MG63 (cell line): ENCODE measurements around the gene LONRF2. TPM values are rescaled to one million over a fixed set of nuclear protein-coding genes. Genes with fewer than 3 reads are reported as not detected.
A peak's percentile ranks its signal among the peaks of the same experiment; 100 is the strongest.

ENCODE experiments used
- DNase-seq: peaks from one replicate; pipeline ENCODE4 v3.0.0-alpha.2; 2020
- H3K27me3 ChIP-seq: fragments of 250-450 bp; sonication (Bioruptor Pico); 2 replicates; pipeline ENCODE4 v1.5.1; 2020; ENCODE audit warnings: mild to moderate bottlenecking, moderate library complexity
- H3K36me3 ChIP-seq: fragments of 250-450 bp; sonication (Bioruptor Pico); 2 replicates; pipeline ENCODE4 v1.5.1; 2020; ENCODE audit warnings: mild to moderate bottlenecking, moderate library complexity
- H3K4me3 ChIP-seq: fragments of 250-450 bp; sonication (Bioruptor Pico); 2 replicates; pipeline ENCODE4 v1.5.1; 2020; ENCODE audit warnings: mild to moderate bottlenecking, moderate library complexity
- H3K9me3 ChIP-seq: fragments of 250-450 bp; sonication (Bioruptor Pico); 2 replicates; pipeline ENCODE4 v1.5.1; 2020; ENCODE audit warnings: mild to moderate bottlenecking, moderate library complexity
- total RNA-seq: library from RNA; depleted of rRNA; stranded (reverse); fragments of >200 nt; shearing (Covaris generic); gene quantifications from 2 replicates; pipeline ENCODE4 v1.2.3, GENCODE V29; 2014; ENCODE audit warnings: low replicate concordance

LONRF2 gene
- total RNA-seq, 1 experiment from 2014 or later = 1.4 TPM

DNA sequence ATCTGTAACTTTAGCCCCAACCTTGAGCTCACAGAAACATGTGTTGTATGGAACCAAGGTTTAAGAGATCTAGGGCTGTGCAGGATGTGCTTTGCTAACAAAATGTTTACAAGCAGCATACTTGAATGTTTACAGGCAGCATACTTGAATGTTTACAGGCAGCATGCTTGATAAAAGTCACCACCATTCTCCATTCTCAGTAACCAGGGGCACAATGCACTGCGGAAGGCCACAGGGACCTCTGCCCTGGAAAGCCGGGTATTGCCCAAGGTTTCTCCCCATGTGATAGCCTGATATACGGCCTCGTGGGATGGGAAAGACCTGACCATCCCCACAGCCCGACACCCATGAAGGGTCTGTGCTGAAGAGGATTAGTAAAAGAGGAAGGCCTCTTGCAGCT, 52.4 kb downstream of the LONRF2 start:
- Histone ChIP-seq H3K36me3 (no peaks in the 10 kb centered on the region), H3K4me3 (no peak overlapping the region), H3K27me3 (no peaks in the 10 kb centered on the region), H3K9me3 (no peaks in the 10 kb centered on the region; the same call in 1 of the 2 replicates)
- no peak for DNase-seq

DNA sequence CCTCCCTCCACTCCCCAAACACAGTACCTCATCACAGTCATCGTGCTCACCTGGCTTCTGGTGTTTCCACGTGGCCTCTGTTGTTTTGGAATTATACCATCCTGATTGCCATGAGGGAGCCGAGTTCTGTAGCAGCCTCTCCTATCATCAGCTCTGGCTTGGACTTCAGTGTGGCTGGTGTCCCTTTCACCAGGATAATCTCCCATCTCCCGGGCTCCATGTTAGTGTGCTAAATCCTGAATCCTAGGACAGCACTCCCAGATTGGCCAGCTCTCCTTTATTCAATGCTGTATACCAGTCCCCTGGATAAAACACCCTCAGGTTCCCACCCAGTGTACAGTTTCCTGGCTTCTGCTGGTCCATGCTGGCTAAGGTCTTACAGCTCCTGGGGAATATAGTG, 53.3 kb downstream of the LONRF2 start:
- Histone ChIP-seq H3K36me3 (no peaks in the 10 kb centered on the region), H3K4me3 (no peak overlapping the region), H3K9me3 (no peaks in the 10 kb centered on the region; the same call in 1 of the 2 replicates), H3K27me3 (no peaks in the 10 kb centered on the region)
- no peak for DNase-seq

DNA sequence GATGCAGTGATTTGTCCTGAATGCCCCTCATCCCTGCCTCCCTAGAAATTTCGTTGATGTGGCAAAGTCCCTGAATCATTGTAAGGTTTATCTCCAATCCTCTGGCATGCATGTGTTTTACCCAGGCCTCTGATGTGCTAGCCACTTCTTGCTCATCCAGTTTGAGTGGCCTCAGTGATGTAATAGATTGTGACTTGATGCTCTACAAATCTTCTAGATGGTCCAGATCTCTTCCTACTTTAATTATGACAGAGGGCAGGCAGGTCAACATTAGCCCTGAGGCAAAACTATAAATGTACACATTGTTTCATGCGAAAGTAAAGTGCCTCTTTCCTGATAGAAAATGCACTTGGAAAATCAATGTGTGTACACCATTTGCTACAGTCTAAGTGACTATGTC, 54.5 kb downstream of the LONRF2 start:
- no peak overlapping the region for H3K4me3 ChIP-seq
- H3K27me3 ChIP-seq = no peaks in the 10 kb centered on the region
- no peaks in the 10 kb centered on the region for H3K36me3 ChIP-seq
- H3K9me3 ChIP-seq = no peaks in the 10 kb centered on the region; the same call in 1 of the 2 replicates
- no peak for DNase-seq

DNA sequence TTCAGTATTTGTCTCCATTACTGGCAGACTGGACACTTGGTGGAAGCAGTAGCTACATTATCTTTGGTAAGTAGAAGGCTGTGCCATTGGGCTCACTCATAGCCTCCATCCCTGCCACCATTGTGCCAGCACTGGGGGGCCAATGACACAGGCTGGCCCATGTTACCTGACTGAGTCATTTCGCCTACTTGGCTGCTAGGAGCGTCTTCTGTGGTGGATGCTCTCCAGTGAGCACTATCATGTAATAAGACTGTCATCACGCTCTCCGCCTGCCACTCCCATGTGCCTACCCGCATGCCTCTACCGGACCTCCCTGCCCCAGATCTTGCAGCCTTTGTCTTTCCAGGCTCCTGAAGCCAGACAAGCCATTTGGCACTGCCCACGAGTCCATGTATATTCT, 56.2 kb downstream of the LONRF2 start:
- Histone ChIP-seq H3K27me3 (no peaks in the 10 kb centered on the region), H3K36me3 (no peaks in the 10 kb centered on the region), H3K9me3 (no peaks in the 10 kb centered on the region; the same call in 1 of the 2 replicates), H3K4me3 (no peak overlapping the region)
- no peak for DNase-seq

DNA sequence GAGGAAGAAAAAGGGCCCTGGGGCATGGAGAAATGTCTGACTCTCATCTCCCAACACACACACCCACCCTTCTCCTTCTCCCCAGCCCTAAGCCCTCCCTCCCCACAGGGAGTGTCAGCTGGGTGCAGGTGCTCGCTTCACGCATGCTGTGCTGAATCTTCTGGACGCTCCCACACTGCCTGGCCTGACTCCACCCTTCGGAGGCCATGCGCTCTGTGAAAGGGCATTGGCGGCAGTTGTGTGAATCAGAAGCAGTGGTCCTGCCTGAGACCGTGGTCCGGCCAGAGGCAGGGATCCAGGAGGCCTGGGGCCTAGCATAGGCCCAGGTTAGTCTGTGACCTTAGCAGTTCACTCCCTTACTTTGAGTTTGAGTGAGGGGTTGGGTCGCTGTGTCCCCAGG, 57.1 kb downstream of the LONRF2 start:
- Histone ChIP-seq H3K36me3 (no peaks in the 10 kb centered on the region), H3K27me3 (no peaks in the 10 kb centered on the region), H3K4me3 (no peak overlapping the region), H3K9me3 (no peaks in the 10 kb centered on the region)
- DNase-seq = no peak

DNA sequence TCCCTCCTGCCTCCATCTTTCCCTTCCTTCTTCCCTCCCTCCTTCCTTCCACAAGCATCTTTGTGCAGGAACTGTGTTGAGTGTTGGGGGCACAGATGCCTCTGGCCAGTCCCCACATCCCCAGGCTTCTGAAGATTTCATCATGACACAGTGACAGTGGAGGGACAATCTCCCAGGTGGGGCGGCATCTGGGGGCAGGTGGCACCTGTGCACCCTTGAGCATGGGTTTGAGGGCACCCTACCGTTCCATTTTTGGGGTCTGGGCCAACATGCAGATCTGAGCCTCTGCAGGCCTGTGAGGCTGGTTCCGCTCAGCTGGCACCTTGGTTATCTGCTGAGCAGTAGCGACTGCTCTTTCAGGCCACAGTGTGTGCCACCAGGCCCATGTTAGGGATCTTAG, 57.6 kb downstream of the LONRF2 start:
- no peaks in the 10 kb centered on the region for H3K9me3 ChIP-seq
- H3K27me3 ChIP-seq = no peaks in the 10 kb centered on the region

DNA sequence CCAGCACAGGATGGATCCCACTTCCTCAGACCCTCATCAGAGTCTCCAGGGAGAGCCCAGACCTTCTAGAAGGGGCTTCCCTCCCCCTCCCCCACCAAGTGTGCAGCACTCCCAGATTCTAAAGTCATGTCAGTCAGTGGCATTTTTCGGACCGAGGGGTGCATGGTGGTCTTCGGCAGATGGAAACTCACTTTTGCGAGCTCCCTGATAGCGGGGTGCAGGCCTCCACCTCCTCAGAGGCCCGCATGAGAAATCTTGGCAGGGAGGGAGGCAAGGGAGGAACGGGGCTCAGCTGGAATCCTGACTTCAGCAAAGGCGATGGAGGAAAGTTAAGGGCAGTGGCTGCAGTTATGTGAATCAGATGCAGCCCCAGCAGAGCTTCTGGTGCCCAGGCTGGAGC, 58.2 kb downstream of the LONRF2 start:
- no peak overlapping the region for H3K4me3 ChIP-seq
- H3K9me3 ChIP-seq = no peaks in the 10 kb centered on the region
- no peak for DNase-seq
- H3K36me3 ChIP-seq = no peaks in the 10 kb centered on the region
- no peaks in the 10 kb centered on the region for H3K27me3 ChIP-seq

More for the DNA sequence above, 57.6 kb downstream of the LONRF2 start:
- Histone ChIP-seq H3K4me3 (no peak overlapping the region), H3K36me3 (no peaks in the 10 kb centered on the region)
- no peak for DNase-seq

DNA sequence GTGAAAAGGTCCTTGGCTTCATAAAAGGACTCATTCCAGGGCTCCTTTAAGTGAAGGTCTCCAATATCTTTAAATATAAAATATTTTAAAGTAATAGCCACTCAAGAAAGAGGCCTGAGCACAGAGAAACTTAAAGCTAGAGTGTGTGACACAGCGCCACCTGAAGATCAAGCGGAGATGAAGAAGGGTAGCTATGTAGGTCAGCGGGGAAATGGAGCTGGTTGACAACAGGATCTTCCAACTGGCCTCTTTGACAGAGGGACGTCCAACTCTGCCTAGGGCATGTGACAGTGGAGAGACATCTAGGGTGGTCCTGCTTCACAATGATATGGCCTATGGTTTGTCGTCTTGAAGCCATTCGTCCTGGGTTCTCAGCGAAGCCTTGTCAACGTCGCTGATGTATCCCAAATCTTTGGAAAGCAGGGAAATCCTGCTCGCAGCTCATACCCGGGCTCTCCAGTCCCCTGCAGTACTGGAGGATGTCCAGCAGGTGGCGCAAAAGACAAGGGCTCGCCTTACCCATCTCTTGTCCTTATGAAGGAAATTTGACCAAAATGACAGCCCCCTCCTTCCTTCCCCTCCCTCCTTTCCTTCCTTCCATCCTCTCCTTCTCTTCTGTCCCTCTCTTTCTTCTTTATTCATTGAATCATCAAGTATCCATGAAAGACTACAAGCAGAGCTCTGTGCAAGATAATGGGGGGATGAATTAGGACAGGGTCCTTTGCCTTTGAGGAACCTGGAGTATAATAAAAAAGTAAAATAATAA, 59.6 kb downstream of the LONRF2 start:
- H3K4me3 ChIP-seq = no peak overlapping the region
- H3K9me3 ChIP-seq = no peaks in the 10 kb centered on the region
- DNase-seq = peak; percentile 50
- H3K27me3 ChIP-seq = no peaks in the 10 kb centered on the region
- no peaks in the 10 kb centered on the region for H3K36me3 ChIP-seq

DNA sequence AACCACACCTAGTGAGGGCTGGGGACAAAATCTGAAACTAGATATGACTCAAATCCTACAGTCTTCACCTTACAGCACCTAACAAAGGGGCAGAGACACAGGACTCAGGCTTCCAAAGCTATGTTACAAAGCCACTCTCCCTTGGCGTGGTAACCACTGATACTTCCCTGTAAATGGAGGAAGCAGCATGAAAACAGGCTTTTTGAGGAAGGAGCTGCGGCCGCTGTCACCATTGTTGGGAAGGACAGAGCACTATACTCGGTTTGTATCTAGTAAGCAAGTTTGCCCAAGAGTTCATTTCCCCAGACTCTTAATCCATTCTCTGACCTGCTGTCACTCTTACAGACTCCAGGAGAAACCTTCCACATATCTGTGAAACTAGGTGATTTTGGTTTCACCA, 60.3 kb downstream of the LONRF2 start:
- no peak for DNase-seq
- no peaks in the 10 kb centered on the region for H3K27me3 ChIP-seq
- no peaks in the 10 kb centered on the region for H3K9me3 ChIP-seq
- no peaks in the 10 kb centered on the region for H3K36me3 ChIP-seq
- no peak overlapping the region for H3K4me3 ChIP-seq

DNA sequence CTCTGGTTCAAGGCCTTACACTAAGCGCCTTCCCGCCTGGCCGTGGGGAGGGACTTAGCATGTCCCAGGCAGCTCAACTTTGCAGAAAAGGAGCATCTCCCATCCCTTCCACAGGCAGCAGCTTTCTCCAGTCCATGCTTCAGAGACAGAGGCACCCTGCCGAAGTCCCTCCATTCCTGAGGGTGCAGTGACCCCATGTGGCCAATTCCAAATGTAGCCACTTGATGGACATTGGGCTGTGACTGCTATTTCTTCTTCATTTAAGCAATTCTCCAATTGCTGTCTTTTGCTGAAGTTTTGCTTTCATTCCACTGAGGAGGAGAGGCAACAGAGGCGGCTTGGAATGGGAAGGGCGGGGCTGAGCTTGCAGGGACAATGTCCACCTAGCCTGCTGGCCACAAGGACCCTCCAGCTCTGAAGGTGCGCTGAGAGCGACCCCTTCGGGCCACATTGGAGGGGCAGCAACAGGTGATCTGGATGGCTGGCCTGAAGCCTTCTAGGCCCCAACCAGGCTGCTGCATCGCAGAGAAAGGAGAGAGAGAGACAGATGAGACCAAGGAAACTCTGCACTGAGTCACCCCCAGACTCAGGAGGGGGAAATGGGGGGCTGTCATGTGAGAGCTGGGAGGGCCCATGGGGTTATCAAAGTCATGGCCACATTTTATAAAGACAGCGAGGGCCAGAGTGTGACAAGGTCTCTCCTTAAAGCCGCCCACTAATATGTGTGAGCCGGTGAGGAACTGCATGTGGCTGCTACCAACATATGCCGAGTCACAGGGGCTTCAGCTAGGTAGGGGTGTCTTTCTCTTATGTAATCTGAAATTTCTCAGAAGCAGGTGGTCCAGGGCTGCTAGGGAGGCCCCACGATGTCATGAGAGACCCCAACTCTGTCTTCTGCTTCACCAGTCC, 61.3 kb downstream of the LONRF2 start:
- no peaks in the 10 kb centered on the region for H3K27me3 ChIP-seq
- no peaks in the 10 kb centered on the region for H3K9me3 ChIP-seq
- no peak overlapping the region for H3K4me3 ChIP-seq
- DNase-seq = peak; percentile 66
- no peaks in the 10 kb centered on the region for H3K36me3 ChIP-seq

DNA sequence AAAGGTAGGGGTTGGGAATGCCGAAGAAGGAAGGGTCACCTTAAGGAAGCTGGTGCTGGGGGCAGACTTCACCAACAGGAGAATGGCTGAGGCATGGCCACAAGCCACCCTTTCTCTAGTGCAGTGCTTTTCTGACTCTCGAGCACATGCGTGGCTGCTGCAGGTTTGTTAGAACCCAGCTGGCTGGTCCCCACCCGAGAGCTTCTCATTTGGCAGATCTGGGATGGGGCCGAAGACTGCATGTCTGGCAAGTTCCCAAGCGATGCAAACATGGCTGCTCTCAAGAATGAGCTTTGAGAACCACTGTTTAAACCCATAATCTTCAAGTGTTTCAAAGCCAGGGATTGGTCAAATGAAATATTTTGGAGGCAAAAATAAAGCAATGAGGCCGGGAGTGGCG, 63.2 kb downstream of the LONRF2 start:
- no peaks in the 10 kb centered on the region for H3K9me3 ChIP-seq
- H3K27me3 ChIP-seq = no peaks in the 10 kb centered on the region
- no peak for DNase-seq
- H3K36me3 ChIP-seq = no peaks in the 10 kb centered on the region
- no peak overlapping the region for H3K4me3 ChIP-seq

DNA sequence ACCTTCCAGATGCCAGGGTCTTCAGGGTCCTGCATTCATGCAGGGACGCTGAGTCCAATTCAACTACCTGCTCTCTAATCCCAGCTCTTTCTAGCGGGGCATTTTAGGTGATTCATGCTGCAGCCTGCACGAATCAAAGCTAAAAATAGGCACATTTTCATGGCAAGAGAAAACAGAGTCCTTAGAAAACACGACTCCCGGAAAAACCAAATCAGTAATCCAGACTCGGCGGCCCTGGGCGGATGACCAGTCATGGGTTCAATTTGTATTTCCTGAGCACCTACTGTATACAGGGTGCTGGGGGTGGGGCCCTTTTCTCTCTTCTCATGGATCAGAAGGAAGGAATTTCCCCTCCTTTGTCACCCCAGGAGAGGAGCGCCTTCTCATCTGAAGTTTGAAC, 64.4 kb downstream of the LONRF2 start:
- no peak for DNase-seq
- Histone ChIP-seq H3K9me3 (no peaks in the 10 kb centered on the region), H3K27me3 (no peaks in the 10 kb centered on the region), H3K4me3 (no peak overlapping the region), H3K36me3 (no peaks in the 10 kb centered on the region)

DNA sequence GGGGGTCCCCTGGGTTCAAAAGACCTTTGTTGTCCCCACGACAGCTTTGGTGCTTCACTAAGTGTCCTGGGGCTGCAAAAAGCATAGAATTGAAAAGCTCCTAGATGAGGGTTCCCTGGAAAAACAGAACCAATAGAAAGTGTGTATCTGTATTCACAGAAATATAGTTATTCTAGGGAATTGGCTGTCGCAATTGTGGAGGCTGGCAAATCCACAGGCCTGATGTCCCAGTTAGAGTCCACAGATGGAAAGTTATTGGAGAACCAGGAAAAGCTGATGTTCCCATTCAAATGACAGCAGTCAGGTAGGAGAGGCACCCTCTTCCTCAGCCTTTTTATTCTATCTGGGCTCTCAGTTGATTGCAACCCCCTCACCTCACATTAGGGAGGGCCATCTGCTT, 65.5 kb downstream of the LONRF2 start:
- no peak overlapping the region for H3K4me3 ChIP-seq

DNA sequence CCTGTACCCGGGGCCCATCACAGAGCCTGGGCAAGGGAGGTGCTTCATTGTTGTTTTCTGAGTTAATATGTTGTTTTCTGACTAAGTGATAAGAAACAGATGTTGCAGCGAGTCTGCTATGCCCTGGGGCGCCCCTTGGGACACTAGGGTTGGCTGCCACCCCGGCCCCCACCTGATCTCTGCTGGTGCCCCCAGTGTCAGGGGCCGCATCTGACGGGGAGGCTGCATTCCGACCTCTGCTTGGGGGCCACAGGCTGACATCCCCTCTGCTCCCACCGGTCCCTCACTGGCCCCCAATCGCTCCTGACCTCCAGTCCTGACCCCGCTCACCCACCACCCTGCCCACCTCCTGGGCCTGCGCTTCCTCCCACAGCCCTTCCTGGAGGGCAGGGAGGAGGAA, 65.9 kb downstream of the LONRF2 start:
- no peaks in the 10 kb centered on the region for H3K9me3 ChIP-seq
- H3K27me3 ChIP-seq = no peaks in the 10 kb centered on the region
- H3K36me3 ChIP-seq = no peaks in the 10 kb centered on the region
- H3K4me3 ChIP-seq = no peak overlapping the region
- no peak for DNase-seq

More for the DNA sequence above, 65.5 kb downstream of the LONRF2 start:
- no peaks in the 10 kb centered on the region for H3K36me3 ChIP-seq
- H3K27me3 ChIP-seq = no peaks in the 10 kb centered on the region
- no peaks in the 10 kb centered on the region for H3K9me3 ChIP-seq
- no peak for DNase-seq

DNA sequence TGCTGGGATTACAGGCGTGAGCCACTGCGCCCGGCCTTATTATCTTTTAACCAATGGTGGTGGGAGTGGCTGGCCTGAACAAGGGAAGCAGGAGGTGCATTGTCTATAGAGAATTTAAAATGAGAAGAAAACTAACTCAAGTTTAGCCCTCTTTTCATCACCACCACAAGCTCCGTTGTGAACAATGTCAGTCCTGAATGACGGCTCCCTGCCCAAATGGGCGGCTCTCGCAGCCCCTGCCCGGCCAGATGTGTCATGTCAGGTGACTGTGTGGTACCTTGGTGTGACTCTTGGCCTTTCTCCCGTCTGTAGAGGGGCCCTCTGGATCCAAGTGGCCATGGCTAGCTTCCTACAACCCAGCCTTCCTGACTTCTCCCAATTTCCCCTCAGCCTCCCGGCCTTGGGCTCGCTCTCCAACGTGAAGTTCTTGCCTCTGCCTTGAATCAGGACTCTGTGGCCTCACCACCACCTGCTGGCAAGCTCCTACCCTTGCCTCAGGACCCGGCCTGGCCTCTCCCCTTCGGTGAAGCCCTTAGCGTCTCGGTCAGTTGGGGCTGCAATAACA, 67.6 kb downstream of the LONRF2 start:
- no peaks in the 10 kb centered on the region for H3K27me3 ChIP-seq
- no peak for DNase-seq
- no peaks in the 10 kb centered on the region for H3K9me3 ChIP-seq
- no peak overlapping the region for H3K4me3 ChIP-seq
- no peaks in the 10 kb centered on the region for H3K36me3 ChIP-seq

DNA sequence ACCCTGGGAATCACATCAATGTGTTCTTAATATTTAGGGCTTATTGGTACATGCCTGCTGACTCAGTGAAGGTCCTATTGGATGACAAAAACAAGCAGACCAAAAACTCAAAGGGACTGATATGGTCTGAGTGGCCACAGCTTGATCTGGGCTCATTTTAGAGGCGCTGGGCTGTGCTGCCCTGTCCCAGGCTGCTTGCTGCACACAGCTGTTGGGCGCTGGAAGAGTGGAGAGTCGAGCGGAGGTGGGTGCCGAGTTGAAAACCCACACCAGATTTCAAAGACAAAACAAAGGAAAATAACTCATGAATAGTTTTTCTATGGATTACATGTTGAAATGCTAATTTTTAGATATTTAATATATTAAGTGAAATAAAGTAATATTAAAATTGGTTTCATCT, 68.5 kb downstream of the LONRF2 start:
- no peak for DNase-seq
- Histone ChIP-seq H3K9me3 (no peaks in the 10 kb centered on the region), H3K36me3 (no peaks in the 10 kb centered on the region), H3K4me3 (no peak overlapping the region), H3K27me3 (no peaks in the 10 kb centered on the region)
